HG03095 (cell line): ENCODE data around the gene ATP7B.

Experiments
- ATAC-seq: cut with Tn5 transposase; IDR thresholded peaks from one replicate; pipeline ENCODE4 v1.9.1; 2021; ENCODE audit warnings: moderate library complexity; ENCODE audit not compliant: unreplicated experiment

Gene ATP7B

DNA sequence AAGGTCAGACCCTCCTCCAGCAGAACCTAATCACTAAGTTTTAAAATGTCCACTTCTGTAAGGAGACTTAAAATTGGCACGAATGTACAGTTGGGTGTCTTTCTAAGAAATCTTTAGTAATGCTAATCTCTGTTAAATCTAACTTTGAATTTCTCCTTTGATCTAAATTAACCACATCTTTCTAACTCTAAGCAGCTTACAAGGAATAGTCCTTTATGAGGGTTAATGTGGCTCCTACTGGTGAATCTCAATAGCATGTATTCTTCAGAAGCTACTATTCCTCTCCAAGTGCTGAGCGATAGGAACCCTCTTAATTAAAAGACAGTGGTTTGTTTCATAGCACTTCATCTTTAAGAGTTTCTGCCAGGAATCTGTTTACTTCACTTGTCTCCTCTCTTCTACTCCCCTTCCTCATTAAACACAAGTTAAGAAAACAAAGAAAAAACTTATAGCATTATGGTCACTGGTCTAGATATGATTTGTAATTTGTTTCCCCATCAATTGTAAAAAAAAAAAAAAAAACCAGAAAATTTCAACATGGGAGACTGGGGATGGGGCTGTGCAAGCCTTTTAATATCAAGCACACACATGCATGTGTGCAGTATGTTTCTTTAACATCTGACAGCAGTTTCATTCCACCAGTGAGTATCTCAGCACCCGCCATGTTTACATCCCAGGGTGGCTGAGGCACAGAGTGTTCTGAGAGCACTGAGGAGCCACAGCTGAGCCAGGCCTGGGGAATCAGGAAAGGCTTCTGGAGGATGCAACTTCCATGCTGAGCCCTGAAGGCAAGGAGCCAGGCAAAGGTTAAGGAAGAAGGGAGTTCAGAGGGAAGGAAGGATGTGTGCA is 57.7 kb downstream of the ATP7B start:
- no peak for ATAC-seq

DNA sequence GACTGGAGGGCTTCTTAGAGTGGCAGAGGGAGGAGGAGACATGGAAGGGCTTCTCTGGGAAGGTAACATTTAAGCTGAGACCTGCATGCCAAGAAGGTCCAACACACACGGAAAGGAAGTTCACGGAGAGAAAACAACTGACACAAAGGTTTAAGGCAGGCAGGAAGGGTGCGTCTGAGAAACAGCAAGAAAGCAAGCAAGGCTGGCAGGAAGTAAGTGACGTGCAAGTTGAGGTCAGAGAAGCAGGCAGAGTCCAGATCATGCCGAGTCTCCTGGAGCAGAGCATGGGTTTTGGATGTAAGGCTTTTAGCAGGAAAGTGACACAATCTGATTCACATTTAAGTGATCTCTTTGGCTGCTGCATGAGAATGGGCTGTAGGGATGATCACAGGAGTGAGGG is 60.5 kb downstream of the ATP7B start:
- no peak for ATAC-seq

DNA sequence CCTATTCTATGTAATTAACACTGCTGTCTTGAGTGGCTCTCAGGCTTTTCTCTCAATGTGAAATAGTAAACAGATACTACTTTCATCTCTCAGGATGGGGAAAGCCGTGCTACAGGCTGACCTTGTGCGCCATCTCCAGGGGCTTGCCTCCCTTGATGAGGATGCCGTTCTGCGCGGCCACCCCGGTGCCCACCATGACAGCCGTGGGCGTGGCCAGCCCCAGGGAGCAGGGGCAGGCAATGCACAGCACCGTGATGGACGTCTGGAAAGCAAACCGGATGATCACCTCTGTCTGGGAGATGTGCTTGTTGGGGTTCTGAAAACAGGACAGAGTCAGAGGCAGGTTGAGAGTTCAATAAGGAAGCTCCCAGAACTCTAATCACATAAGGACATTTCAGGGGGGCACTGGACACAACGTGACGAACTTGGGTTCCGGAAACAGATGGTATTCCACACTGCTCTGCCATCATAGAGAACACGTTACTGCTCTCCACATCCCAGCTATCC is 65.0 kb downstream of the ATP7B start:
- ATAC-seq = no peak

DNA sequence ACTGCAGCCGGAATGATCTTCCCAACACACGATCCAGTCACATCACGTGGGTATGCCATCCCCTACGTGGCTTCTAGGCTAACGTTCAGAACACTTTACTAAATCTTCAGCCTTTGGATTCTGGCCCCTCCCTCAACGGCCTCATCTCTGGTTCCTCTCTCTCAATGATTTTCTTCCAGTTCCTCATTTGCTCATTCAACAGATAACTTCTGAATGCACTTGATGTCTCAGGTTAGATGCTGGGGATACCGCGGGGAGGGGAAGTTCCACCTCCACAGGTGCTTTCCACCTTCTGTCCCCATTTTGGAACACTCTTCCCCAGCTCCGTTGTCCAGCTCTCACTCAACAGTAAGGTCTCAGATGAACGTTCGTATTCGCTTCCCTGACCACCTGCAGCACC is 66.1 kb downstream of the ATP7B start:
- peak; percentile 79 for ATAC-seq

DNA sequence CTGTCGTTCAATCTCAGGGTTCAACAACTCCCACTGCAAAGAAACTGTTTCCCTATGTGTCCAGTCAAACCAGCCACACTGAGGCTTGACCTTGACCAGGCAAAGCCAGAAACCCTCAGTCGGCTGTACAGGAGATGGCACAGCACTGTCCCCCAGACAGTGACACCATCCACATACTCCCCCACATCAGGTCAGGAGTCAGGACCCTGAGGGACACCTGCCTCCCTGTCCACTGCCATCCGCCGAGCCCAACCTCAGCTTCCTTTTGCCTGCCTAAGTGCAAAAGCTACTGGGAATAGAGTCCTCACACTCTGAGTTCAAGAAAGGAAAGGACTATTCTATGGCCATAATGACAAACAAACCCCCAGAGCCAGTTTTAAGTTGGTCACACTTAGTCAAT is 66.8 kb downstream of the ATP7B start:
- ATAC-seq = no peak

DNA sequence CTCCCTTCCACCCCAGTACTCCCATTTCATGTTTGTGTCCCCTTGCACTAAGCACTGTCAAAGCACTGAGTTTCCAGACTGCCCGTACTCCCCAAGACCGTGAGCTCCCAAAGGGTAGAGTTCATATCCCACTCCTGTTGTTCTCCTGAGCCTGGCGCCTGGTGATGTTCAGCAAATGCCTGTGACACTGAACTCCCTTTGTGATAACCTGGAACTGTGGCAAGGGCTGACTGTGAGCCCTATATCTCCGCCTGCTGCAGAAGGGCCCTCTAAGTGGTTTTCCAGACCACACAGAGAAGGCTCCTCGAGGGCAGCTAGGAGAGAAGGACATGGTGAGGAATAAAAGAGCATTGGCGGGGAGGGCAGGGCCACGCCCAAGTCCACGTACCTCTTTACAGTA is 67.5 kb downstream of the ATP7B start:
- ATAC-seq = no peak

DNA sequence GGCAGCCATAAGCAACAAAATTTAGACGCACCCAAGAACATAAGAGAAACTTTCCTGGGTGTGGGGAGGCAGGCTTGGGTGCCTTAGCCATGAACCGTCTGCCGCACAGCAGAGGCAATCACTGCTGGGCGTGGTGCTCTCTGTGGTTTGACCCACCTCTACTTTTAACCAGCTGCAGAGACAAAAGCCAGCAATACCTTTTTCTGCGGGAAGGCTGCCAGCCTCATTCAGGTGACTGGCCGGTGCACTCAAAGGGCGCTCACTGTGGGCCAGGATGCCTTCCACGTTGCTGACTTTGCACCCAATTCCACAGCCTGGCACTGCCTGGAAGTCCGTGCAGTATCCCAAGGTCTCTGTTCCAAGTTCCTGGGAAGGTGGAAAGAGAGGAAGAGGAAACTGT is 69.1 kb downstream of the ATP7B start:
- no peak for ATAC-seq

DNA sequence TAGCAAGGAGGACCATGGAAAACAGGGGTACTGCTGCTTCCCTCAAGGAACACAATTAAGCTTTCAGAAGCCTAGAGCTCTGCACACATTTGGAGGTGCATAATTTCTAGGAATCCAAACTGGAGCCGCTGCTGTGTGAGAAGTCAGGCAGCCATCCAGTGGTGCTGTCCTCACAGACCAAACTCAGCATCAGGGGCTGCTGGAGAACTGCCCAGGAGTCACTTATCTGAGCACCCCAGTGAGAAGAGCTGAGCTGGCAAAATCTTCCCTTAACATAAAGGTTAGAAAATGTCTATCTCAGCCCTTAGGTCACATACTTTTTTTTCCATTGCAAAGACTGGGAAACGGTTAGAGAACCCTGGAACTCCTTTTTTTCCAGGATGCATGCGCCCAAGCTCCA is 72.8 kb downstream of the ATP7B start:
- no peak for ATAC-seq

DNA sequence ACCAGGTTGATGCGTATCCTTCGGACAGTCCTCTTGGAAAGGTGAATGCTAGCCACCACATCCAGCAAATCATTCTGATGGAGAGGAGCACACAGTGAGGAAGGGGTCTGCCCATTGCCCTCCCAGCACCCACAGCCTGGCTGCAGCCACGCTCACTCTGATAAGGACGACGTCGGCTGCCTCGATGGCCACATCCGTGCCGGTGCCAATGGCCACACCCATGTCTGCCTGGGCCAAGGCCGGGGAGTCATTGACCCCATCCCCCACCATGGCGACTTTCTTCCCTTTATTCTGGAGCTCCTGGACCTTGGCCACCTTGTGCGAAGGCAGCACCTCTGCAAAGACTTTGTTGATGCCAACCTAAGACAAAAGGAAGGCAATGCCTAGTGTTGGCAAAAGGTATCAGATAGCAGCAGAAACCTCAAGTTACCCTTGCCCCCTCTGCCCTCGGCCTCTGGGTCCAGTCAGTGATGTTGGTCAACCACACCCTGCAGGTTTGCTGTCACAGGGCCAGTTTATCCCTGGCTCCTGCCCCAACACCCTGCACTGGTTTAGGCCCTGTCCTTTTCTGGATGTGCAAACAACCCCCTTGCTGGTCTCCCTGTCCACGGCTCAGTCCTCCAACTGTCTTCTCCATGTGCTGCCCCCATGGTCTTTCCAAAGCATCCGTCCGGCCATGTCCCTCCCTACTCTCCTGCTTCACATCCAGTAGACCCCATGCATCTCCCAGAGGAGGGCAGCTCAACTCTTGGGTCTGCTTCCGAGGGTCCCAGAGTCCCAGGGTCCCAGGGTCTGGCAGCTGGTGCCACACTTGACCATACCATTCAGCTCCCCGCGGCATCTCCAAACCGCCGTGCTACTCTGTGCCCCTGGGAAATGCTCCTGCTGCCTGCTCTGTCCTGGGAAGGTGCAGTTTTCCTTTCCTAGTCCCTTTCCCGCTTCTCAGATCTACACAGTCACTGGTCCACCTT is 73.6 kb downstream of the ATP7B start:
- no peak for ATAC-seq

DNA sequence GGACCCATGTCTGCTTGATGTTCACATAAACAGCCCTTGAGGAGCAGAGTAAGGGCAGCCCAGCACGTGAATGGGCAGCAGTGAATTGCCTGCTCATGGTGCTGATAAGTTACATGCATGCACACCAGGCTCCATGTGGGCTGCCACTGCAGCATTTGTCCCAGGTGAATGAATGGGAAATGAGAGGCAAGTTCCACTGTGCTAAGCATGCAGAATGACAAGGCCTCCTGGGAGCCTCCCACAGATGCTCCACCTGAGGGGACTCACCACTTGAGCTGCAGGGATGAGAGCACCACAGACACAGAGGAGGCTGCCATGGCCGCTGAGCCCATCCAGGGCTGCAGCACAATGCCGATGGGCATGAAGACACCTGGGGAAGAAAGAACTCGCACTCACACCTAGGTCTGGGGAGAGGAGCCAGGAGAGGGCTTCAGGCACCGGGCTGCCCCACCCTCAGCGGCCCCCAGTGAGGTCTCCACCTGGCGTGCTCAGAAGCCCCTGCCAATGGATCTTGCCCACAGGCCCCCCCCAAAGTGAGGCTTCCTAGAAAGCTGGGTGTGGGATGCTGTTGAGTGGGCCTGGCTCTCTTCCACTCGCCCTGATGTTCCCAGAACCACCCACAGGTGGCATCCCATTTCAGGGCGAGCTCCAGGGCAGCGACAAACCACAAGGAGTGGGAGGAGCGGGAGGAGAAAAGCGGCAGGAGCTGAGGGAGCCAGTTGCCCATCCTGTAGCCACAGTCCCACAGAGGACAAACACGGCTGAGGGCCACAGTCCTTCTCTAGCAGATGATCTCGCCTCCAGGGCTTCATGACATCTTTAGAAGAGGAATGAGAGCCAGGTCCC is 75.7 kb downstream of the ATP7B start:
- no peak for ATAC-seq

DNA sequence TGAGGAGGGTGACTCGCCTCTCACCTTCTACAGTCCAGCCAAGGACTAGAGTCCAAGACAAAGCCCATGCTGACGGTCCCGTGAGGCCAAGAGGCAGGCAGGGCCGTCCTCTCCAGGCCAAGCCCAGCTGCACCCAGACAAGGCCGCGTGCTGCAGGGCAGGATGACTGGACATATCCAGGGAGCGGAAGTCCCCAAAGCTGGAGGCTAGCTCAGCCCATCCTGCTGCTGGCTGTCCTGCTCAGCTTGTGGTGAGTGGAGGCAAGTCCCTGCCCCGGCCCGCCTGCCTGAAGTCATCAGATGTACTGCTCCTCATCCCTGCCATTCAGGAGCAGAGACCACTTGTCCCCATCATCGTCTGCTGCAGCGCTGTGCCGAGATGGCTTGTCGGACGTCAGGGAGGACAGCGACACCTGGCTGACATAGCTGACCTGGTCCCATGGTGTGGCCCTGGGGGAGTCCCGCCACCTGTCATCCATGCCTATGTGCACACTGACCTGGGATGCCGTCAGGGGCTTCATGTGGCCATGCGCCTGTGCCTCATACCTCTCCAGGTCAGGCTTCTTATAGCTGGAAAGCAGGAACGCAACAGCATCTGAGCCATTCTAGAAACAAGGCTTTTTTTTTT is 76.7 kb downstream of the ATP7B start:
- ATAC-seq = no peak

DNA sequence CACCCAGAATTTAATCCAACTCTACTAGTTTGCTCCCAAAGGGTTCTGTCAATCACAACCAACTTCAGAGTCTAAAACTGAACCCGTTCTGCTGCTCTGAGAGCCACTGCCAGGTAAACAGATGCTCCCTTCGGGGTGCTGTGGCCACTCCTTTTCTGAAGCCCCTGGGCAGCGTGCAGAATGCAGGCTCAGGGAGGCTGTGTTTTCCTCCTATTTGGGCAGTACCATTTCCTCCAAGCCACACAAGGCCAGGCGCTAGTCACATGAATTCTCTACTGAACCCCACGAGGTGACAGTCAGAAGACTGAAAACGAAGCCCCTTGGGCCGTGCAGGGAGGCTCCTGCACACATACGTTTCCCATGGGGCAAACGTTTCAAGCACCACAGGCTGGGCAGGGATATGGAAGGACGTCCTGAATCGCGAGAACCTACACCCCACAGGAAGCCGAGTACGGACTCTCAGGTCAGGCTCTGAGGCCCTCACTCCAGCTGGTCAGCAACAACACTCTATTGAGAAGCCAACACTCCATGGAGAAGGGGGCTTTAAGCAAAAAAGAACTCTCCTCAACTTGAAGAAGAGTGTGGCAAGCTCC is 77.7 kb downstream of the ATP7B start:
- ATAC-seq = no peak

DNA sequence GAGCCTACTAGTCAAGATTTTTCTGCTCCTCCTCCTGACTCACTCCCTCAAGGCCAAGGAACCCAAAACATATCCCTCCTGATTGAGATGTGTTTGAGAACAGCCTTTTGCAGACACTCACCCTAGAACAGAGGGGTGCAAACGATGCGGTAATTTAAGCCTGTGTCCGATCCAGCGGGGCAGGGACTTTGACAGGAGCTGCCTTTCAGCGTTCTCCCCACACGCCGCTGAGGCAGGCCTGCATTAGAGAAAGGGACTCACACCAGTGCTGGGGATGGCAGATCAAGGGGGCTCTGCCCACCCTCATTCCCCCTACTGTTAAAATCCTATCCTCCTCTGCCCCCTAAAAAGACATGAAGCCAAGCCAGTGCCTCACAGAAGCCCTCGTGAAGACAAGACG is 79.0 kb downstream of the ATP7B start:
- ATAC-seq = no peak

DNA sequence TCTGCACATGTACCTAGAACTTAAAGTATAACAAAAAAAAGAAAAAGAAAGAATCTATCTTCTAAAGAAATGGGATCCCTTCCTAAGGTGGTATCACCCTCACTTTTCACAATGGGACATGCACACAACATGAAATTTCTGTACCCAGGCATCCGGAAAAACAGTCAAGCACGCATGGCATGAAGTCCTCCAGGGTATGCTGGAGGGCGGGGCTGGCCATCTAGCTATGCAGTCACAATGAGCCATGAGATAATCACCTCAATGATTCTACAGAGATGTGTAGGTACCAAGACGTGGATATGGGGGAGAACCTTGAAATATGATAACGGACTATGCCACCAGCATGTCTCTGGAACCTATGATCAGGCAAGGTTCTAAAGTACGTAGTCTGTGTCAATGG is 79.6 kb downstream of the ATP7B start:
- ATAC-seq = no peak

DNA sequence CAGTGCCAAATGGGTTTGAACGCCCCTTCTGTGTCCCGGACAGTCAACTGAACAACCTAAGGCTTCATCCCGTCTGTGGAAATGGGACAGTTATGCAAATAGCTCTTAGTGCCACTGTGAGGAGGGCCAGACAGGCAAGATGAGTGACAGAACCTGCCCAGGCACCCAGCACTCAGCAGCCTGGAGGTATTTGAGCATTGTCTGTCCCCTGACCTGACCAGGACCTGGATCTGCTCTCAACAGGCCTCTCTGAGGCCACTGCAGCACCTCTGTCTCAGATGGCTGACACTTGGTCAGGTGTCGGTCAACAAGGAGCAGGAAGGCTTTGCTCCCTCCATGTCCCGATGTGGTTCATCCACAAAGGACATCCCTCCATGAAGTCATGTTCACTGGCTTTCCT is 81.6 kb downstream of the ATP7B start:
- no peak for ATAC-seq

DNA sequence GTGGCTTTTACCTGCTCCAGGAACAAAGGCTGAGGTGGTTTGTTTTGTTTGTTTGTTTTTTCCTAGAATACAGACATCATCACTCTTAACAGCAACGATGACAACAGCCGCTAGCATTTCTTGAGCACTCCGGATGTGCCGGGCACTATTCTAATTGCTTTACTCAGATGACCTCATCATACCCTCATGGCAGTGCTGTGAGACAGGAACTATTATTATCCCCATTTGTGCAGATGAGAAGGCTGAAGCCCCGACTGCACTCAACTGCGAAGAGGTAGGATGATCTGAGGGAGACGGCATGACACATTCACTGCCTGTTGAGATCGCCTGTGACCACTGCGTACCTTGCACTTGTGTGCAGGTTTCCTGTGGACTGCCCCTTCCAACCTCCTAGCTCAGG is 83.0 kb downstream of the ATP7B start:
- ATAC-seq = no peak

DNA sequence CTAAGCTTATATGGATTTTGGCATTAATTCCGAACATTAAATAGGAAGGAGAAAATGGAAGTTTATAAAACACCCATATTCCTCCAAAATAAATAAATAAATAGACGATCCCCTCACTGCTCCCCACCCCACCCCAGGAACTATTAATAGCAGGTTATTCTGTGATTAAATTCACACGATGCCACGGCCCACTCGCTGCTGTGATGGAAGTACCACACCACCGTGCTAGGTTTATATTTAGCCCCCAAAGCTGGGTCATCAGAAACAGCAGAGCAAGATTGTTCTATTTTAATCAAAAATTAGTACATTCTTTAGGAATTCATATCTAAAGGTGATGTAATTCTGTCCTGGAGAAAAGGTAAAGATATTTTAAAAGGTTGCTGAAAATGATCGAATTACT is 84.1 kb downstream of the ATP7B start:
- no peak for ATAC-seq

DNA sequence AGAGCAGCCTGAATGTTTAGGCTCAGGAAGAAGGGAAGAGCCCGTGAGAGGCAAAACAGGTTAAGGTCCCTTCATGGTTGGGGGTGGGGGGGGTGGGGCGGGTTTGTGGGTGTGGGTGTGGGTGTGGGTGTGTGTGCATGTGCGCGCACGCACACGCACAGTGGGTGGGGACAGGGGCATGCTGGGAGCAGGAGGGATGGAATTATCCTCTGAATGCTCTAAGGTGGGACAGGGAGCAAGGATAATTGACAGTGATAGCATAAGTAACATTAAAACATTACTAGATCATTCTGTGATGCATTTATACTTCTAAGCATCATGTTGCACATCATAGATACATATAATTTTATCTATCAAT is 84.7 kb downstream of the ATP7B start:
- no peak for ATAC-seq

DNA sequence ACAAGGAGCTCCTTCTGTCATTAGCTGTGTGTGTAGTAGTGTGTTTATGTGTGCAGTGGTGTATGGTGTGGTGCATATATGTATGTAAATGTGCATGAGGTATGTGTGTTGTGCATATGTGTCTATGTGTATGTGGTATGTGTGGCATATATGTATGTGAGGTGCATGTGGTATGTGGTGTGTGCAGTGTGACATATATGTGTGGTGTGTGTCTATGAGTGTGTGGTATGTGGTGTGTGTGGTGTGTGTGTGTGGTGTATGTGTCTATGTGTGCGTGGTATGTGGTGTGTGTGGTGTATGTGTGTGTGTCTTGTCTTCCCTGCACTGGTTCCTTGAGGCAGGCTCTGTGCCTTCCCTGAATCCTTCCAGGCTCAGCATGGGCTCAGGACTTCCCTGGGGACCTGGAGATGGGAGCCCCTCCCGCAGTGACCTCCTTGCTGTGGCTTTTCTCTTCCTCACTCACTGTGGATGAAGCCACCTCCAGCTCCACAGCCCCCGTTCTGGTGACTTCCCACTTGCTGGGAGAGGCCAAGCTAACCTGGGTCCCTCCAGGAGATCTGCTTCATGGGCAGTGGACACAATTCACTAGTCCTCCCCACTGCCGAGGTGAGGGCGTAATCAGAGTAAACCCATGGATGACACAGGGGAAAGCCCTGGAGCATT is 85.3 kb downstream of the ATP7B start:
- no peak for ATAC-seq
